CD4-positive, alpha-beta memory T cell (primary cell): Measurements from ENCODE around the gene PARD3B. TPM values are rescaled to one million over a fixed set of nuclear protein-coding genes. Genes with fewer than 3 reads are reported as not detected.

ENCODE experiments used
- CTCF ChIA-PET: fragments of 350-600 bp; sonication (Branson Sonifier 250); formaldehyde crosslinking; loops from one replicate; lab custom pipeline; 2021; ENCODE audit warnings: inconsistent platforms; ENCODE audit not compliant: partially characterized antibody; lab: Charles Lee
- POLR2A ChIA-PET: fragments of 350-600 bp; sonication (Branson Sonifier 250); formaldehyde crosslinking; loops from one replicate; lab custom pipeline; 2021; ENCODE audit not compliant: partially characterized antibody; lab: Charles Lee
- DNase-seq, 5 donors: peaks; one replicate each; pipeline versions ENCODE4 v3.0.0 to v3.0.0-alpha.2; 2020 to 2022; ENCODE audit warnings: mixed read lengths in 1 of 5
- H3K27ac ChIP-seq: one replicate; pipeline ENCODE4 v1.7.0; 2013; ENCODE audit warnings: low read depth, low read length
- H3K27me3 ChIP-seq: 2 replicates; pipeline ENCODE4 v1.7.0; 2013; ENCODE audit warnings: mild to moderate bottlenecking, low read length, moderate library complexity; ENCODE audit not compliant: insufficient read depth
- H3K36me3 ChIP-seq: 2 replicates; pipeline ENCODE4 v1.7.0; 2013; ENCODE audit warnings: mild to moderate bottlenecking, low read length, moderate library complexity; ENCODE audit not compliant: insufficient read depth
- H3K4me1 ChIP-seq: 2 replicates; pipeline ENCODE4 v1.7.0; 2013; ENCODE audit warnings: mild to moderate bottlenecking, low read length, moderate library complexity; ENCODE audit not compliant: insufficient read depth
- H3K4me3 ChIP-seq, 2 donors: one replicate each; pipeline ENCODE4 v1.7.0; 2013; ENCODE audit warnings: low read length in 2 of 2, mild to moderate bottlenecking in 1 of 2
- H3K9me3 ChIP-seq, 2 donors: one replicate each; pipeline ENCODE4 v1.7.0; 2013; ENCODE audit warnings: low read length in 2 of 2, control low read depth in 1 of 2; ENCODE audit not compliant: control insufficient read depth in 1 of 2
- H3K27ac Mint-ChIP-seq, 7 donors: one replicate each; pipeline ENCODE4 v1.8.0; 2020 to 2021; ENCODE audit warnings: mixed read lengths in 7 of 7, mild to moderate bottlenecking in 6 of 7, inconsistent platforms in 3 of 7, moderate library complexity in 3 of 7
- H3K27me3 Mint-ChIP-seq, 2 donors: one replicate each; pipeline ENCODE4 v1.8.0; 2020 to 2021; ENCODE audit warnings: mixed read lengths in 2 of 2
- H3K36me3 Mint-ChIP-seq, 2 donors: one replicate each; pipeline ENCODE4 v1.8.0; 2020 to 2021; ENCODE audit warnings: mixed read lengths in 2 of 2, inconsistent platforms in 1 of 2, mild to moderate bottlenecking in 1 of 2
- H3K4me1 Mint-ChIP-seq, 4 donors: one replicate each; pipeline ENCODE4 v1.8.0; 2020 to 2021; ENCODE audit warnings: mixed read lengths in 4 of 4, mild to moderate bottlenecking in 1 of 4
- H3K4me3 Mint-ChIP-seq, 8 donors: one replicate each; pipeline ENCODE4 v1.8.0; 2020 to 2021; ENCODE audit warnings: mixed read lengths in 8 of 8, mild to moderate bottlenecking in 7 of 8, moderate library complexity in 6 of 8, inconsistent platforms in 3 of 8
- H3K9me3 Mint-ChIP-seq, 8 donors: one replicate each; pipeline ENCODE4 v1.8.0; 2020 to 2021; ENCODE audit warnings: mixed read lengths in 8 of 8, mild to moderate bottlenecking in 5 of 8, inconsistent platforms in 3 of 8, moderate library complexity in 1 of 8
- intact Hi-C: fragments of 100-400 bp; cut with micrococcal nuclease; formaldehyde crosslinking; loops from one replicate; pipeline ENCODE4 v1.15.1; 2023
- polyA plus RNA-seq, 2 donors: library from polyadenylated mRNA; unstranded; fragments of 300-500 nt; fragmentation: Illumina TruSeq; gene quantifications; one replicate each; pipeline ENCODE4 v1.2.3, GENCODE V29; 2021
- total RNA-seq, 2 experiments: library from RNA; stranded (reverse); gene quantifications; one replicate each; pipeline ENCODE4 v1.2.3, GENCODE V29; 2021

Gene PARD3B
- total and polyA plus RNA-seq, 4 experiments from 2014 or later: 0.44 to 1.3 (median 1.2) TPM; not detected in 1

DNA sequence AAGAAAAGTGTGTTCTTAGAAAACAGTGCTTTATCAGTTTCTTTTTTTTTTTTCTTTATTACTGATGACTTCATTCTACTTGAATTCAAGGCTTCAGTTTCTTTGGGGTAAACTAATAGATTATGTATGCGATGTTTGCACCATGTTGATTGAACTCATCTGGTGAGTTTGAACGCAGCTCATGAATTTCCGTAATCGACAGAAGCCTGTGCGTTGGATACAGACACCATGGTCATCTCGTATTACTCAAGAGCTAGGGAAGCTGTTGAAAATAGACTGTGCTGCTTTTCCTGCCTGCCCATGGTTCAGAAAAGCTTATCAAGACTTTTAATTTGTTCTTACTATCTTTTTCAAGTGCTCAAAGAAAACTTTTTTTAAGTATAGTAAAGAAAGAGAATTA is 951.5 kb downstream of the PARD3B start:
- ChIA-PET POLR2A (no interaction called here), CTCF (interaction anchor here (0.7 kb wide), 1 partner anchor 826 kb away, joined by 3 read pairs; no protein-coding TSS in a partner anchor)
- Mint-ChIP-seq H3K27ac (no peak overlapping the region), H3K4me1 (no peaks in the 10 kb centered on the region), H3K36me3 (no peaks in the 10 kb centered on the region), H3K4me3 (no peak overlapping the region), H3K27me3 (peaks cover 0 to 5% of the 10 kb centered on the region in 2 donors), H3K9me3 (peaks cover 0 to 3% (median 0%) of the 10 kb centered on the region in 8 donors)
- no peaks in the 10 kb centered on the region for H3K9me3 ChIP-seq
- H3K27me3 ChIP-seq: no peaks in the 10 kb centered on the region
- no peak overlapping the region for H3K27ac ChIP-seq
- H3K36me3 ChIP-seq: no peaks in the 10 kb centered on the region
- H3K4me1 ChIP-seq: no peaks in the 10 kb centered on the region
- intact Hi-C loops: no loop called here
- H3K4me3 ChIP-seq: no peak overlapping the region
- no peak for DNase-seq

DNA sequence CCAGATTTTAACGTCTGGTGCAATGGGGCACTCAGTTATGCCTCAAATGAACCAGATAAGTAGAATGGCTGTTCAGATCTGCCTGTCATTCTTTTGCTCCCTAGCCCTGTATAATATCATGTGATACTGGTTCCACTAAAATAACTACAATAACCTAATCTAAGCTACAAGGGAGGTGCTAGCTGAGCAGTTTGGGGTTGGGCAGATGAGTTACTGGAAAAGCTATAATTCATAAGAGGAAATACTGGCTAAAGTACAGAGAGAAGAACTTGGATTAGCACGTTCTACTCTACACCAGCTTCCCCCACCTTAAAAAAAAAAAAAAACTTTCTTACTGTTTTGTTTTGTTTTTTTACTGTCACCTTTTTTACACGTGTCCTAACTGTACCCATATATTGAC is 953.7 kb downstream of the PARD3B start:
- Mint-ChIP-seq H3K9me3 (peaks cover 0 to 6% (median 1%) of the 10 kb centered on the region in 8 donors), H3K27me3 (peaks cover 0 to 5% of the 10 kb centered on the region in 2 donors), H3K27ac (no peak overlapping the region), H3K36me3 (no peaks in the 10 kb centered on the region), H3K4me3 (no peak overlapping the region), H3K4me1 (no peaks in the 10 kb centered on the region)
- H3K4me1 ChIP-seq: no peaks in the 10 kb centered on the region
- CTCF ChIA-PET: no interaction called here
- POLR2A ChIA-PET: no interaction called here
- no peaks in the 10 kb centered on the region for H3K27me3 ChIP-seq
- no peak for DNase-seq
- H3K4me3 ChIP-seq: no peak overlapping the region
- H3K9me3 ChIP-seq: no peaks in the 10 kb centered on the region
- no peak overlapping the region for H3K27ac ChIP-seq
- intact Hi-C loops: no loop called here
- no peaks in the 10 kb centered on the region for H3K36me3 ChIP-seq

DNA sequence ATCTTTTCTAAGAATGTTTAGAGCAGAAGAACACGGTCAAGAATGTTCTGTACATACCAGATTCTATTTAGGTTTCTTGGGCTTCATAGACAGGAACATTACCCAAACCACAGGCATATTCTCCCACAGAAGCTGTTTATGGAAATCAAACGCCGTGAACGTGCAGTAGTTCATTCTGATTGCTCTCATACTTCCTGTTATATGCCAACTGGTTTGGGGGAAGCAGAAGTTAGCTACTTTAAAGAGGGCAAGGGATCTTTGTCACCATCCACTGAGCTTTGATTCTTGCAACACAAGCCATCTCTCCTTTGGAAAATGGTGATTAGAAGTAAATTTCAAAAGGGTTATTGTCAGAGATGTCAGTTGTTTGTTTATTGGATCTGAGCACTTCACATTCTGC is 954.8 kb downstream of the PARD3B start:
- Histone ChIP-seq H3K36me3 (no peaks in the 10 kb centered on the region), H3K27ac (no peak overlapping the region), H3K27me3 (no peaks in the 10 kb centered on the region), H3K4me1 (no peaks in the 10 kb centered on the region), H3K4me3 (no peak overlapping the region), H3K9me3 (no peaks in the 10 kb centered on the region)
- Mint-ChIP-seq H3K27ac (no peak overlapping the region), H3K36me3 (no peaks in the 10 kb centered on the region), H3K9me3 (peaks cover 0 to 6% (median 1%) of the 10 kb centered on the region in 8 donors), H3K4me1 (no peaks in the 10 kb centered on the region), H3K27me3 (peaks cover 0 to 5% of the 10 kb centered on the region in 2 donors), H3K4me3 (no peak overlapping the region)
- POLR2A ChIA-PET: no interaction called here
- DNase-seq: no peak
- intact Hi-C loops: no loop called here
- CTCF ChIA-PET: no interaction called here

DNA sequence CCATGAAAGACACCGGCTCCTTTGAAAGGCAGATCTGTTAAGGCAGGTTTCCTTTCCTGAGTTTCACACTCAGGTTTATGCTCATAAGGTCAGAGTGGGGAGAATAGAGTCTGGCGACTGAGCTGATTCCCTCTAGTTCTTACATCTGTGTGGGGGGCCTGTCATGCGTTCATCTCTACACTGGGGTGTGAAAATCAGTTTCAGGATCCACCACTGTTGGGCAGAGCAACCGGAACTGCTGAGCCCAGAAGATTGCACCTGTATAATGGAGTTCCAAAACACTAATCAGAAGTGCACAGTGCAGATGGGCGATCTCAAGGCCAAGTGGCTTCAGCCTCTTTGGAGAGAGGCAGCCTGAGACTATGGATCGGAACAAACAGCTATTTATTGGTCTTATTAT is 955.7 kb downstream of the PARD3B start:
- Mint-ChIP-seq H3K4me3 (no peak overlapping the region), H3K9me3 (peaks cover 0 to 6% (median 1%) of the 10 kb centered on the region in 8 donors), H3K27me3 (peaks cover 0 to 5% of the 10 kb centered on the region in 2 donors), H3K27ac (no peak overlapping the region), H3K4me1 (no peaks in the 10 kb centered on the region), H3K36me3 (no peaks in the 10 kb centered on the region)
- DNase-seq: no peak
- Histone ChIP-seq H3K27ac (no peak overlapping the region), H3K9me3 (no peaks in the 10 kb centered on the region), H3K4me3 (no peak overlapping the region), H3K27me3 (no peaks in the 10 kb centered on the region), H3K4me1 (no peaks in the 10 kb centered on the region), H3K36me3 (no peaks in the 10 kb centered on the region)
- ChIA-PET CTCF (no interaction called here), POLR2A (no interaction called here)
- intact Hi-C loops: no loop called here

DNA sequence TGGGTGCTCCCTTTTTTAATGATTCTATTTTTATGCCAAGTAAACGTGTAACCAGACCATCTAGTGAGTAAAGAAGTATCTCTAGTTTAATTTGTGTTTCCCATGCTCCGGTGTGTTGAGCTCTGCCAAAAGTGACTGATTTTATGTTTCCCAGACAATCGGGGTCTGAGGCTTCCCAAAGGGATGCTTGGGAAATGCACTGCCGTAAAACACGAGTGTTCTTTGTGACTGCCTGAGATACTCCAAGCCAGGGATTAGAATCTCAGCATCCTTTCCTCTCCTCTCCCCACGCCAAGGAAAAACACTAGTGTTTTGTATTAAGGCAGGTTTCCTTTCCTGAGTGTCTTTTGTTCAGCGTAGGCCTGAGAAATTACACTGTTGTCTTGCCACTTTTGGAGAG is 956.6 kb downstream of the PARD3B start:
- ChIA-PET POLR2A (no interaction called here), CTCF (no interaction called here)
- Histone ChIP-seq H3K9me3 (no peaks in the 10 kb centered on the region), H3K4me1 (no peaks in the 10 kb centered on the region), H3K4me3 (no peak overlapping the region), H3K27ac (no peak overlapping the region), H3K27me3 (no peaks in the 10 kb centered on the region), H3K36me3 (no peaks in the 10 kb centered on the region)
- peaks cover 0 to 6% of the 10 kb centered on the region in 2 donors for H3K27me3 Mint-ChIP-seq
- H3K27ac Mint-ChIP-seq: no peak overlapping the region
- H3K4me3 Mint-ChIP-seq: no peak overlapping the region
- no peak for DNase-seq
- H3K36me3 Mint-ChIP-seq: no peaks in the 10 kb centered on the region
- intact Hi-C loops: no loop called here
- H3K4me1 Mint-ChIP-seq: no peaks in the 10 kb centered on the region
- peaks cover 0 to 6% (median 2%) of the 10 kb centered on the region in 8 donors for H3K9me3 Mint-ChIP-seq

DNA sequence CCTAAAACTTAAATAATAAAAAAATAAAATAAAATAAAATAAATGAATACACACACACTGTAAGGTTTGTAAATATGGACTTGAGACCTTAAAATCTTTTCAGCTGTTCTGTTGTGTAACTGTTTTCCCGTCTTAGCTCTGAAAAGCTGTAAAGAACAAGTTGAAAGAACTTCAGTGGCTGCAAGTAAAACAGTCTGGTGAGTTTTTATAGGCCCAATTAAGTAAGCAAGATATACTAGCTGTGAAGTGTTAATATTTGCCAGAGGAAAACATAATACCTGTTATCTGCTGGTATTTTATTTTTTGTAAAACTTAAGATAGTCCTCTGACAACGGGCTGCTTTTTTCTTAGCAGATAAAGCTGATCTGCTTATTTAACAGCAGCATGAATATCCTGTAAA is 960.1 kb downstream of the PARD3B start:
- intact Hi-C loops: no loop called here
- CTCF ChIA-PET: no interaction called here
- POLR2A ChIA-PET: no interaction called here

DNA sequence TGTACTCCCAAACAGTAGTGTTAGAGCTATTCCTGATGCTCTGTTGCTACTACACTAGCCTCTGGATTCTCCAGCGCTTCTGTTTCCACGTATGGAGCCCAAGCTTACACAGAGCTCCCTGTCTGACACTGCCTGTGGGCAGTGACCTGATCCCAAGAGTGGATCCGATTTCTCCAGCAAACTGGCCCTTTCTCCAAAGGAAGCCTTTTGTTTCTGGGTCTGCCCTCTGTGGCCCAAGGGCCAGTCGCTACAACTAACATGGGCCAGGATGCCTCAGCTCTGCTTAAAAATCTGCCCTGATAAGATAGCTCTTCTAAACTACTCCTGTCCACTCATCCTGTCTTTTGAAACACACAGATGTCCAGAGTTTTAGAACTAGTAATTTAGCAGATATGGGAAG is 964.4 kb downstream of the PARD3B start:
- intact Hi-C loops: no loop called here
- Histone ChIP-seq H3K9me3 (no peaks in the 10 kb centered on the region), H3K4me3 (no peak overlapping the region), H3K4me1 (no peaks in the 10 kb centered on the region), H3K36me3 (no peaks in the 10 kb centered on the region), H3K27ac (no peak overlapping the region), H3K27me3 (no peaks in the 10 kb centered on the region)
- peaks cover 0 to 2% of the 10 kb centered on the region in 2 donors for H3K27me3 Mint-ChIP-seq
- ChIA-PET CTCF (interaction anchor here (1.3 kb wide), 1 partner anchor 170 kb away, joined by 3 read pairs; no protein-coding TSS in a partner anchor), POLR2A (no interaction called here)
- H3K9me3 Mint-ChIP-seq: peaks cover 0 to 2% (median 0%) of the 10 kb centered on the region in 8 donors
- DNase-seq: no peak
- H3K27ac Mint-ChIP-seq: no peak overlapping the region
- H3K4me3 Mint-ChIP-seq: no peak overlapping the region
- no peaks in the 10 kb centered on the region for H3K4me1 Mint-ChIP-seq
- H3K36me3 Mint-ChIP-seq: no peaks in the 10 kb centered on the region

More for the DNA sequence above, 960.1 kb downstream of the PARD3B start:
- Histone ChIP-seq H3K36me3 (no peaks in the 10 kb centered on the region), H3K9me3 (no peaks in the 10 kb centered on the region), H3K27me3 (no peaks in the 10 kb centered on the region), H3K27ac (no peak overlapping the region), H3K4me3 (no peak overlapping the region), H3K4me1 (no peaks in the 10 kb centered on the region)
- Mint-ChIP-seq H3K27me3 (peaks cover 0 to 2% of the 10 kb centered on the region in 2 donors), H3K36me3 (no peaks in the 10 kb centered on the region), H3K27ac (no peak overlapping the region), H3K9me3 (peaks cover 0 to 6% (median 2%) of the 10 kb centered on the region in 8 donors), H3K4me3 (no peak overlapping the region), H3K4me1 (no peaks in the 10 kb centered on the region)
- DNase-seq: no peak
